Ishikawa (cell line): ENCODE data around the gene TLX2.

Experiments used
- CEBPB ChIP-seq: IDR thresholded peaks from 2 replicates; pipeline ENCODE4 v1.6.1; 2012
- CREB1 ChIP-seq: IDR thresholded peaks from 2 replicates; pipeline ENCODE4 v1.6.1; 2012; ENCODE audit warnings: low read depth
- RAD21 ChIP-seq: IDR thresholded peaks from 2 replicates; pipeline ENCODE4 v1.6.1; 2012; ENCODE audit warnings: low read depth
- ZBTB7A ChIP-seq: IDR thresholded peaks from 2 replicates; pipeline ENCODE4 v1.6.1; 2012; ENCODE audit warnings: low read depth

DNA sequence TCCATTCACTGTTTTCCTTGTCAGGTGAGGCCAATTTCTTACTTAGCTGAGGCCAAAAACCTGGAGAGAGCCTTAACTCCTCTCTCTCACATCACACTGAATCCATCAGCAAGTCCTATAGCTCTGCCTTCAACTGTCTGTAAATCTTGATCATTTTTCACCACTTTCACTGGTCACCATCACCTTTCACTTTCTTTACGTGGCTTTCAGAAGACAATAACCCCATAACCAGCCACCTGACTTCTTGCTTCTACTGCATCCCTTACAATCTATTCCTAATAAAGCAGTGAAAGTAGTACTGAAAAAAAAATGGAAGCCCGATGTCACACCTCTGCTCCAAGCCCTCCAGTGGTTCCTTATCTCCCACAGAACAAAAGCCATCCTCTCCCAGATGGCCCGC lies 31.8 kb downstream of the TLX2 start:
- TF ChIP-seq ZBTB7A (no peak), CEBPB (no peak), CREB1 (no peak), RAD21 (no peak)
